GM18499 (cell line): ENCODE data around the gene MICAL2.

Source experiments
- ATAC-seq: cut with Tn5 transposase; IDR thresholded peaks from one replicate; pipeline ENCODE4 v1.9.1; 2021; ENCODE audit warnings: moderate number of reproducible peaks; ENCODE audit not compliant: insufficient read depth, unreplicated experiment

Gene MICAL2

GRCh38 chr11:12075822-12076821, 34.3 kb upstream of the MICAL2 start:
- ATAC-seq: no peak

GRCh38 chr11:12076840-12077534, 33.4 kb upstream of the MICAL2 start:
- no peak for ATAC-seq

- no peak for ATAC-seq
Observed at GRCh38 chr11:12077535-12078280, 32.7 kb upstream of the MICAL2 start.

GRCh38 chr11:12079726-12080556, 30.4 kb upstream of the MICAL2 start:
- no peak for ATAC-seq

- no peak for ATAC-seq
Observed at GRCh38 chr11:12083380-12083779, 27.0 kb upstream of the MICAL2 start.

GRCh38 chr11:12084256-12084655, 26.1 kb upstream of the MICAL2 start:
- ATAC-seq: no peak

GRCh38 chr11:12085371-12086251, 24.8 kb upstream of the MICAL2 start:
- ATAC-seq: no peak

GRCh38 chr11:12086271-12087074, 23.9 kb upstream of the MICAL2 start:
- no peak for ATAC-seq

GRCh38 chr11:12087075-12088004, 23.1 kb upstream of the MICAL2 start:
- ATAC-seq: no peak

GRCh38 chr11:12088047-12088481, 22.3 kb upstream of the MICAL2 start:
- ATAC-seq: no peak

- no peak for ATAC-seq
Observed at GRCh38 chr11:12088531-12088930, 21.9 kb upstream of the MICAL2 start.

- ATAC-seq: no peak
Observed at GRCh38 chr11:12089041-12089440, 21.3 kb upstream of the MICAL2 start.

GRCh38 chr11:12089473-12089872, 20.9 kb upstream of the MICAL2 start:
- ATAC-seq: no peak

GRCh38 chr11:12090061-12090591, 20.3 kb upstream of the MICAL2 start:
- ATAC-seq: no peak

GRCh38 chr11:12090761-12091258, 19.6 kb upstream of the MICAL2 start:
- ATAC-seq: no peak

- no peak for ATAC-seq
Observed at GRCh38 chr11:12091956-12092558, 18.3 kb upstream of the MICAL2 start.
